GM21526 (cell line): ENCODE measurements around the gene AMBP.

Source experiments
- ATAC-seq: cut with Tn5 transposase; IDR thresholded peaks from one replicate; pipeline ENCODE4 v1.9.1; 2021; ENCODE audit warnings: moderate library complexity; ENCODE audit not compliant: unreplicated experiment, low FRiP score

Gene AMBP

DNA sequence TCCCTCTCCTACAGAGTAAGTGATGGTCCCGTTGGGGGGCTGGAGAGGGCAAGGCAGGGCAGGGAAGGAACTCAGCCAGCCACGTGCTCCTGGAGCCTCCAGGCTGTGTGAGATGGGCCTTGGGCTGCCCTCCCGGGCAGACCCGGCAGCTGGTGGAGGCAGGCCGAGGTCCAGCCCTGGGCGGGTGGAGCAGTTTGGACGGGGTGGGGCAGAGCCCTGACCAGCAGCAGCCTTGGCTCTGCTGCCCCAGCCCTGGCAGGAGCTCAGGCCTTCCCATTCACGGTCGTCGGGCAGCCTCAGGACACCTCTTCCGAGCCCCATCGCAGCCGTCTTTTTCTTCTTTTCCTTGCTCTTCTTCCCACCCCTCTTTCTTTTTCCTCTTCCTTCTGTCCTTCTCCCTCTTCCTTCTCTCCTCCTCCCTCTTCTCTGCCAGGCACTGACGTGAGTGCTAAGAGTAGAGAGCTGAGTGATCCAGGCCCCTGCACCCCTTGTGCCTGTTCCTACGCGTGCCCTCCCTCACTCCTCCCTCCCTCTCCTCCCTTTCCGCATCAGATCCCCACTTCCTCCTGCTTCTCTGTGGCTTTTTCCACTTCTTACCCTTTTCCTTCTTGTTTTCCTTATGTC lies 42.8 kb downstream of the AMBP start:
- ATAC-seq: no peak

DNA sequence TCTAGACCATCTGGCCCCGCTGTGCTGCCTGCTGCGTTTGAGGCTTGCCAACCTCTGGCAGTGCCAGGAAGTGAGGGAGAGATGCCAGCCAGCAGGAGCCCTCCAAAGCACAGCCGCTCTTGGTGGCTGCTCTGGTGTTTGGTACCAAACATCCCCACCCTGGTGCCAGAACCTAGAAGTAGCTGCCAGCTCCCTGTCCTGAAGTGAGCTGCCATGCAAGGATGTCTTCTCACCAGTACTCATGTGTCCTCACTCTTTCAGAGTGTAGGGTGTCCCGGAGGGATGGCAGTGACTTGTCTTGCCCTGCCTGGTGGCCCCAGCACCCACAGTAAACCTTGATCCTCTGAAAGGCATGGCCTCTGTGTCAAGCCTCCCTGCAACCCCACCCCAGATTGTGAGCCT lies 43.4 kb downstream of the AMBP start:
- ATAC-seq: no peak

DNA sequence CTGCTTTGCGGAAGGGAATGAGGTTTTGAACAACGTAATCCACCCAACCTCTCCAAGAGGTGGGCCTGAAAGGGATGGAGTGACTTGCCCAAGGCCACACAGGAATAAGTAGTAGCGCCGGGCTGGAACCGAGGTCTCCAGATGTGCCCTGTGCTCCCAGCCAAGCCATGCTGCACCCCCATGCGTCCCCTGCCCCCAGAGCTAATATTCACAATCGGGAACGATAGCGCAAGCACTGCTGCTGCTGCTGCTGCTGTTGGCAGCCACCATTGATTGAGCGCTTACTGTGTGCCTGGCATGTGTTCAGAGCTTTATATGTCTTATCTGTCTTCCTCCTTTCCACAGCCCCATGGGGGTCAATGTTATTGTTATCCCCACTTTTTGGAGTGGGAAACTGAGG lies 43.9 kb downstream of the AMBP start:
- ATAC-seq: no peak

DNA sequence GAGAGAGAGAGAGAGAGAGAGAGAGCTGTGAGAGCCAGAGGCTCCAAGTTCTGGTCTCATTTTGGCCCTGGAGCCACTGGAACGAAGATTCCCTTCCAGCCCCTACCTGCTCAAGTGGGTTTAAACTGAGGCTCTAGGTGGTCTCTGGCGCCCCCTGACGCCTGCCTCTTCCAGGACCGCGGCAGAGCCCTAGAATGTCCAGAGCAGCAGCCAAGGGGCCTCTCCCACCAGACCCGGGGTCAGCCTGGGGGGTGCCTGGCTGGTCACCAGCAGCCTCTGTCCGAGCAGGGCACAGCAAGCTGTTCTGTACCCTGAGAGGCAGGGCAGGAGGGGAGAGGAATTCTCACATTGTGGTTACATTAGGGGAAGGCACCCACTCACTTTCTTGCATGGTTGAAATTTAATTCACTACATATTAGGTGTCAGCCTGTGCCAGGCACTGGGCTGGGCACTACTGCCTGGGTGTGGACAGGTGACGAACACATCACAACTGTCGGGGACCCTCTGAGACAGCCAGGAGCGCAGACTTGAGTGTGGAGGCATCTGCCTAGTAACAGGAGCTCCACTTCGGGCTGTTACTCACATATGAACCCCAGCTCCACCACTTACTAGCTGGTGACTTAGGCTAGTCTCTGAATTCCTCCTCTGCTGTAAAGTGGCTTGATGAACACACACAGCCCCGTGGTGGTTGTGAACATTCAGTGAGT lies 44.5 kb downstream of the AMBP start:
- ATAC-seq: no peak

DNA sequence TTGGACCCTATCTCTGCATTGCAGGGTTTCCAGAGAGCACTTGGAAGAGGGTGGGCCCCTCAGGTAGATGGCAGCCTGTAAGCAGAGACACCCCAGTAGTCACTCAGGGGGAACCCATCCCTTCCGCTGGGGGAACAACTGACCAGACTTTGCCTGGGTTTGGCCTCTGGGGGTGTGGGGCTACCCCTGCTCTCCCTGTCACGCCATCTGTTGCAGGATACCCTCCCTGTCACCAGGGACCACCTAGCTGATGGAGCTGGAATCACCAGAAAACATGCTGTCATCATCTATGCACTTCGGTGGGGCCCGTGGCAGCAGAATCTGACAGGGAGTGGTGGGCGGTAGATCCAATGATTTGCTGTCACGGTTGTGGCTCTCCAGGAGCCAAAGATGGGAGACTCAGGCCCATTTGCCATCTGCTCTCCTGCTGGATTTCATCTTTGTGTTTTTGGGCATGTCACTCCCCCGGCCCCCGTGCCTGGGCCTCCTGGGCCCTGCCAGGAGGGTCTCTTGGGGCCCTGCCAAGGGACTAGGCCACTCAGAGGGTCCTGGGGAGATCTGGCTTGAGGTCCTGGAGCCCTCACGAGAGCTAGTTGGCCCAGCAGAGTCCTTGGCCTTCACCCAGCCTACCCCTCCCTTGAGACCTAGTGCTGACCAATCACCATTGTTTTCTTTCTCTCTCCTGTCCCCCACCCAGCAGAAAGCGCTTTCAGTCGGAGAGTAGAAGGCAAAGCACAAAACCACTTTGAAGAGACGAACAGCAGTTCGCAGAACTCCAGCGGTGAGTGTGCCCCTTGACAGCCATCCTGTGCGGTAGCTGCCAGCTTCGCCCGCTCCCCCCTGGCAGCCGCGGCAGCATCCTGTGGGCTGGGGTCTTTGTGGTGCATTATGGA lies 45.9 kb downstream of the AMBP start:
- no peak for ATAC-seq

DNA sequence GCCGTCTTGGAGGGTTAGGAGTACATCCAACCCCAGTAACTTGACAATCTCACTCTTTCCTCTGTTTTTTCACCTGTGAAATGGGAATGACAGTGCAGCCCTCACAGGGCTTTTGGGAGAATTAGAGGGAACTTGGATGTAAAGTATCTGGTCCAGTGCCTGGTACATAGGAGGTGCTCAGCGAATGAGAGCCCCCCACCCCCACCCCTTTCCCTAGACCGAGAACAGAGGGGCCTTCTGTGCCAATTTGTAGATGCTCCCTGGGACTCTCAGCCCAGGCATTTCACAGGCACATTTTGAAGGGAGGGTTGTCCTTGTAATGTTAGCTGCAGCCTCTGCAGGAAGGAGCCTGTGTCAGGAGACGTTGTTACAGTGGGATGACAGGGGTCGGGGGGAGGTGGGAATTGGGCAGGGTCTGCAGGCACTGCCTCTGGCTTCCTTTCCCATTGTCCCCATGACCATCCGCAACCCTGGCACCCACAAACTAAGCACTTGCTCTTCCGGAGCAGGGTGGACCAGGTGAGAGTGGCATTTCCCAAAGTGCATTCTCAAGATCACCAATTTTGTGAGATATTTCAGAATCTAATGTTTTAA lies 47.0 kb downstream of the AMBP start:
- ATAC-seq: no peak

DNA sequence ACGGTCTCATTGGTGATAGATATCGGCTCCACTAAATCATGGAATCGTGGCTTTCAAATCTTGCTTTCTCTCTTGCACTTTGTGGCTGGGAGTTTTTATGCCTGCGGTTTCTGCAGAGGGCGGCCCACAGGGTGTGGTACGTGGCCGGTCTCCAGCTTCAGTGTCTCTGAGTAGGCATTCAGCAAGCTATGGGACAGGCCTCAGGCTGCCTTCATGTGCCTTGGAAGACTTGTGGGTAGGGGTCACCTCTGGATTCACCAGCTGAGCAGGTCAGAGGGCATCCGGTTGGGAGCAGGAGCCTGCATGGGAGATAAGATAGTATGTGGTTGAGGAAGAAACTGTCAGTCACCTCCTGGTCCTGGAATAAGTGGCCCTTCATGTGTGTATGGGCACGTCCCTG lies 47.7 kb downstream of the AMBP start:
- ATAC-seq: no peak

DNA sequence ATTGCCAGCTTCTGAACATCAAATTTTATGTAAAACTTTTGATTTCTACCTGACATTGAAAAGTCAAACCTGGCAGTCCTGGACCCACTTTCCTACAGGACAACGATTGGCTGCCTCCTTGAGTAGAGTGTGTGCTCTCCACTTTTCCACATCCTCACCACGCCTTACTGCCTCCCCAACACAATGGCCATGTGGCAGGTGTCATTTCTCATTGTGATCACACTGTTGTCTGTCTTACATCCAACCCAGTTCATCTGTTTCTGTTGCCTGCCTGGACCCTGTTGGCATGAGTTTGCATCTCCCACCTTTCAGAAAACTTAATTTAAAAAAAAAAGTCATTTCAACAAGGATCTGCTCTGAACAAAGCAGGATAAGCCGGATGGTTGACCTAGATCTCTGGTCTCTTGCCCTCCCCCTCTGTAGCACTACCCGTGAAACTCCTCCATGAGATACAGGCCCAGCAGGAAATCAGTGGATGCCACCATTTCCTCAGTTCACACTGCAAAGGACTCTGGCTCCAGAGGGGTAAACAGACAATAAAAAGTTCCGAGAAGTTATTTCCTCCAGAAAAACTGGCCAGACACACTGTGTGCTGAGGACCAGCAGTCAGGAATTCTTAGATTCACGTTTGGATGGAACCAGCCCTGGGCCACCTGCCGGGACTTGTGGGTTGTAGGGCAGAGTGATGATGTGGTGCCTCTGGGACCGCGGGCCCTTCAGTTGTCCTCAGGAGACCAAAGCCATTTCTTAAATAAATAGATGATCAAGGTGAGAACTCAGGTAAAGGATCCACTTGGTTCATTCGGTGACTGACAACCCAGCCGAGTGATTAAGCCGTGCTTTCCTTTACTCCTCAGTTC lies 48.6 kb downstream of the AMBP start:
- ATAC-seq: no peak

DNA sequence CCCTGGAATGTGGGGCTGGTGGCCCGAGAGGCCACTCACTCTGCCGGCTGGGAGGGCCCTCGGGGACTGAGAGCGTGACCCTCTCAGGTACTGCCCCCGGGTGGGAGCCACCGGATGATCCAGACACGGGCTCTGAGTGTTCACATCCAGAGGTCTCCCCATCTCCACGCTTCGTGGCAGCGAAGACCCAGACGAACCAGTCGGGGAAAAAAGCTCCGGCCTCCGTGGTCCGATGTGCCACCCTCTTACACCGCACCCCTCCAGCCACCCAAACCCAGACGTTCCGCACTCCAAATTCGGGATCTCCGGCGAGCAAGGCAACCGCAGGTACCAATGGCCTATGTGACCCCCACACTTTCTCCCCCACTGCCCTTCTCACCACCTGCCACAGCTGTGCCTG lies 49.5 kb downstream of the AMBP start:
- ATAC-seq: no peak

DNA sequence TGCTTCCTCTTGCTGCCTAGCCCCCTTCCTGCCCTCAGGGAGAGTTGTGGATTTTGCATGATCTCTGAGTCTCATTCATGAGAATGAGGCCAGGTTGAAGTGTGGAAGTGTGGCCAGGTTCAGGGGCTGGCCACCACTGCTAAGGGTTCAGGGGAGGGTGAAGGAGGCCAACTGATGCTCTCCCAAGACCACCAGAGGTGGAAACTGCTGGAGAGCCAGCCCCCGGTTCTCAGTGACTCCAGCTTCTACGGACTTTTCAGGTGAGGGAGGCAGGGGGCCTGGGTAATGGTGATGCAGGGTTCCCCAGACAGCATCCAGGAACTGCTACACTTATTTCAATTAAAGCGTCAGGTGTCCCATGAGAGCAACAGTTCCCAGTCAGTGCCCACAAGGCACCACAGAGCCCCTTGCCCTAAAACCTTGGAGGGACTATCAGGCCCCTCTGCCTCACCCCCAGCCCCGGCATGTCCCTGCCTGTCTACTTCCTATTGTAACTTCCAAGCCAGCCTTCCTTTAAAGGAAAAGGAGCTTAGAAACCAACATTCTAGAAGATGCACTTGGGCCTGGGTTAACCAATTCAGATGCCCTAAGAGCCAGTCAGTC lies 50.1 kb downstream of the AMBP start:
- no peak for ATAC-seq

DNA sequence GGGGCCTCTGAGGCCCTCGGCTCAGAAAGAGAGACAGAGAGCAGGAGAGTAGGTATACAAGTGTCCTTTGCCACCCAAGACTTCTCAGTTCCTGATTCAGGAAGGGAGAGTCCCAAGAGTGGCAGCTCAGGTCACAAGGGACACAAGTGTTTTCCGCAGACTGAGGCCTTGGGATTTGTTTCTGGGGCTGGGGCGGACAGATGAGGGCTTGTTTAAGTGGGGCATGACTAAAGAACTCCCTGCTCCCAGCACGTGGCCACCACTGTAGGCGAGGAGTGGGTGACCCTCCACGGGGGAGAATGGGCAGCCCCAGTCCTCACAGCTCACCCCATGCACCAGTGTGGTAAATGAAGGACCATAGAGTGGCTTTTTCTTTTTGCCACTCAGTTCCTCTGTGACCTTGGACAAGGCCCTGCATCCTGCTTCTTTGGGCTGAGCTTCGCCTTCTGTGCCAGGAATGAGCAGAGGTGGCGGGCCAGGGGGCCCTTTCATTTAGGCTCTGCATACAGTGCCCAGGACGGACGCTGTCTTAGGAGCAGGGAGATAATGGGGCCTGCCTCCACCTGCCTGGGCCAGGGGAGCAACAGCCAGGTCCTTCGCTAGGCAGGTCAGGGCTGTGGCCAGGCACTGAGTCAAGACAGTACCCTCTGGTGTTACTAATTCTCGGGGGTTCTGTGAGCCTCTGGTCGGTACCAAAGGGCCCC lies 50.8 kb downstream of the AMBP start:
- no peak for ATAC-seq

DNA sequence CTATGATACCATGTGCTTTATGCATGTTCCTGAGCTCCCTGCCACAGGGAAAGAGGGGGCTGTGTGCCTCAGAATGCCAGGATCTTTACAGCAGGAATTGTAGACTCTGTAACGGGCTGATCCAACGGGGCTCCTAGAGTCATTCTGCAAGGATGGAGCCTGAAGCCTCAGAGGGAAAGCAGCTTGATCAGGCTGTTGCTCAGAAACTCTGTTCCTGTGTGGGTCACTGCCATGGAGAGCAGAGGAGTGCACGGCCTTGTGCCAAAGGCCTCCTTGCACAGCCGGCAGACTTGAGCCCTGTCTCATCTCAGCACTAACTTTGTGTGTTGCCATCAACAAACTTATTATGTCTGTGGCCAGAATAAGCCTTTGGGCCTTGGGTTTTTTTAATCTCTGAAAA lies 51.8 kb downstream of the AMBP start:
- ATAC-seq: no peak

DNA sequence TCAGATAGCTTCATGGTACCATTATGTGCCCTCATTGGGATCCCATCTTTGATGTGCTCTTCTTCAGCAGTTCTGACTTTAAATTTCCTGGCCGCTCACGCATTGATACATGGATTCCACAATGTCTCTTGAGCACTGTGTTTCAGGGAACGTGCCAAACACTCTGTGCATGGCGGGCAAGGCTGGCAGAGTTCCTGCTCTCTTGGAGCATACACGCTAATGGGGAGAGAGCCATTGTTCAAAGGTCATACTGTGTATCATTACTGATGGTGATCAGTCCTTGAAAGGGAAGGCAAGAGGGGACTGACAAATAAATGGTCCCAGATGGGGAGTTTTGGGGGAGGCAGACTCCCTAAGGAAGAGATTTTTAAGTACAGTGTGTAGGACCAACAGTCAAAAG lies 52.3 kb downstream of the AMBP start:
- no peak for ATAC-seq

DNA sequence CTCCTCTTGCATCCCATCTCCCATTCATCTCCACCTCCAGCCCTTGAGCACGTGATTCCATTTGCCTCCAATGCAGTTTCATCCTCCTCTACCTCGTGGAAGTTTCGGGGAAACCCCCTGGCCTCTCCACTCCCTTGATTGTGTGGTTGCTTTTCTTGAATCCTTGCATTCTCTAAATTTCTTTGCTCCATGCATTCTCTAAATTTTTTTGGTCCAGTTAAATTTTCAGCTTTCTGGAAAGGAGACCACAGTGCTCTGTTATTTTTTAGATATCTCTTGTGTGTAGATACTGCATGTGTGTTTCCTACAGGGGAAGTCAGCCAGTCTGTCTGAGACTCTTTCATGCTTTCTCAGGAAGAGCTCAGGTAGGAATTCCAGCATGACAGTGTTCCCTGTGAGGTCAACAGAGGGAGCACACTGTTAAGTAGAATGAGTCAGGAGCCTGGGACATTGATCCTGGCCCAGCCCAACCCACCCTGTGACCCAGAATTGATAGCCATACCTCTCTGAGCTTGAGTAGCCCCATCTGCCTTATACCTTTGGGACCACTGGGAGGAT lies 52.8 kb downstream of the AMBP start:
- ATAC-seq: no peak

DNA sequence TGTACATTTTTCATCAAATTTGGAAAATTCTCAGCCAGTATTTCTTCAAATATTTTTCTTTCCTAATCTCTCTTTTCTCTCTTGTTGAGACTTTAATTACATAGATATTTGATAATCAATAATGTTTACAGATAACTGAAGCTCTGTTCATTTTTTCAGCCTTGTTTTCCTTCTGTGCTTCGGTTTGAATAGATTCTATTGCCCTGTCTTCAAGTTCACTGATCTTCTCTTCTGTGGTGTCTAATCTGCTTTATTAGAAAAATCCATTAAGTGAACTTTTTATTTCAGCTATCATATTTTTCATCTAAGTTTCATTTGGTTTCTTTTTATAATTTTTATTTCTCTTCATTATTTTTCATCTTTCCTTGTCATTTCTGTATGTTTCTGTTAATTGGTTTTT lies 54.1 kb downstream of the AMBP start:
- ATAC-seq: no peak

DNA sequence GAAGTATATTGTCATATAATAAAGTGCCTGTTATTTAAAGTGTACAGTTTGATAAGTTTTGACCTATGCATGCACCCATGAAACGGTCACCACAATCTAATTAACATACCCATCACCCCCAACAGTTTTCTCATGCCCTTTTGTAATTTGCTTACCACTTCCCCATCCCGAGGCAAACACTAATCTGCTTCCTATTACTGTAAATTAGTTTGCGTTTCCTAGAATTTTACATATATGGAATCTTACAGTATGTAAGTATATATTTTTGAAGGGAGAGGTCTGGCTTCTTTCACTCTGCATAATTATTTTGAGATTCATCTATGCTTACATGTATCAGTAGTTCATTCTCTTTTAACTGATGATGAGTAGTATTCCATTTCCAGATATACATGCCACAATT lies 56.5 kb downstream of the AMBP start:
- ATAC-seq: no peak

DNA sequence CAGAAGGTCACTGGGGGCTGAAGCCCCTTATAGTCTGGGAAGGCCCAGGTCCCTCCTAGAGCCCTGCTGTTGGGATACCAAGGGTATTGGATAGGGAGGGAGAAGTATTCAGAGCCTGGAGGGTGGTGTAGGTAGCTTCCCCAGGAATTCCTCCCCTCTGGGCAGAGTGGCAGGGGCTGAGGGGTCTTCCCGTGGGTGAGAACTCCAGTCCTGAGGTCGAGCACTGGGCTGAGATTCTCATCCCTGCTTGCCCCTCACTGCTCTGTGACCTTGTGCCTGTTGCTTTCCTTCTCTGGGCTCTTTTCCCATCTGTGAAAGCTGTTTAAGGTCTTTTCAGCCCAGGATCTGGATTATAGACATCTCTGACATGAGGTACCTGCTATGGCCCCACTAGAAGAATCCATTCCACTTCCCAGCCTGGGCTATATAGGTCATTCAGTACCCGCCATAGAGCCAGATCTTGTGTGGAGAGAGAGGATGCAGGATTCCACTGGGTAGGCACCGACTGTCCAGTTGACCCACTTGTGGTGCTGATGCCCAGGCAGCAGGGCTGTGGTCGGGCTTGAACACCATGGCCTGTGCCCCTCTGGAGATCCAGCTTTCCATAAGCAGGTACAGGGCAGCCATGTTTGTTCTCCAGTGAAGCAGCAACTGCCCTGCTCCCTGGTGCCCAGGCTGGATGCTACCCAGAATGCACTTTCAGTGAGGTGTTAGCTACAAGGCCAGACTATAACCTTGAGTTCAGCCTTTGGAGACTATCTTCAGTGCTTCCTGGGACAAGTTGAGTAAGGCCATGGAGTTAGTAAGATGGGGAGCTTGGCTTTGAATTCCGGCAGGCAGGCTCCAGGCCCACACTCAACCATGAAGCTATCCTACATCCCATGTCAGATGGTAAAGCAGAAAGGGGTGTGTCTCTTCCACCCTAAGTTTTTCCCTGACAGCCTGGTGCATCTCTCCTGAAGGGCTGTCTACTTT lies 60.1 kb downstream of the AMBP start:
- no peak for ATAC-seq
